OCI-LY3 (cell line): ENCODE data around the gene COP1.

Experiments
- EZH2phosphoT487 ChIP-seq: fragments of 200-600 bp; shearing (Covaris generic); IDR thresholded peaks from 2 replicates; pipeline ENCODE4 v1.6.1; 2018; ENCODE audit warnings: antibody characterized with exemption, mixed run types, low read depth
- TF ChIP-seq, protein P1 (sequence below): fragments of 200-600, 300-600 bp; sonication (generic); IDR thresholded peaks from 2 replicates; pipeline ENCODE4 v1.5.1; 2014; ENCODE audit warnings: antibody characterized with exemption, low read length, low read depth

- TF ChIP-seq, protein P1, sequence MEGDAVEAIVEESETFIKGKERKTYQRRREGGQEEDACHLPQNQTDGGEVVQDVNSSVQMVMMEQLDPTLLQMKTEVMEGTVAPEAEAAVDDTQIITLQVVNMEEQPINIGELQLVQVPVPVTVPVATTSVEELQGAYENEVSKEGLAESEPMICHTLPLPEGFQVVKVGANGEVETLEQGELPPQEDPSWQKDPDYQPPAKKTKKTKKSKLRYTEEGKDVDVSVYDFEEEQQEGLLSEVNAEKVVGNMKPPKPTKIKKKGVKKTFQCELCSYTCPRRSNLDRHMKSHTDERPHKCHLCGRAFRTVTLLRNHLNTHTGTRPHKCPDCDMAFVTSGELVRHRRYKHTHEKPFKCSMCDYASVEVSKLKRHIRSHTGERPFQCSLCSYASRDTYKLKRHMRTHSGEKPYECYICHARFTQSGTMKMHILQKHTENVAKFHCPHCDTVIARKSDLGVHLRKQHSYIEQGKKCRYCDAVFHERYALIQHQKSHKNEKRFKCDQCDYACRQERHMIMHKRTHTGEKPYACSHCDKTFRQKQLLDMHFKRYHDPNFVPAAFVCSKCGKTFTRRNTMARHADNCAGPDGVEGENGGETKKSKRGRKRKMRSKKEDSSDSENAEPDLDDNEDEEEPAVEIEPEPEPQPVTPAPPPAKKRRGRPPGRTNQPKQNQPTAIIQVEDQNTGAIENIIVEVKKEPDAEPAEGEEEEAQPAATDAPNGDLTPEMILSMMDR: no peak
- no peak for TF ChIP-seq EZH2phosphoT487
These were observed 84.8 kb downstream of the COP1 start for GRCh38 chr1:176122282-176122681.
